Measurements from ENCODE around the gene TMEM134.

TMEM134 gene

DNA sequence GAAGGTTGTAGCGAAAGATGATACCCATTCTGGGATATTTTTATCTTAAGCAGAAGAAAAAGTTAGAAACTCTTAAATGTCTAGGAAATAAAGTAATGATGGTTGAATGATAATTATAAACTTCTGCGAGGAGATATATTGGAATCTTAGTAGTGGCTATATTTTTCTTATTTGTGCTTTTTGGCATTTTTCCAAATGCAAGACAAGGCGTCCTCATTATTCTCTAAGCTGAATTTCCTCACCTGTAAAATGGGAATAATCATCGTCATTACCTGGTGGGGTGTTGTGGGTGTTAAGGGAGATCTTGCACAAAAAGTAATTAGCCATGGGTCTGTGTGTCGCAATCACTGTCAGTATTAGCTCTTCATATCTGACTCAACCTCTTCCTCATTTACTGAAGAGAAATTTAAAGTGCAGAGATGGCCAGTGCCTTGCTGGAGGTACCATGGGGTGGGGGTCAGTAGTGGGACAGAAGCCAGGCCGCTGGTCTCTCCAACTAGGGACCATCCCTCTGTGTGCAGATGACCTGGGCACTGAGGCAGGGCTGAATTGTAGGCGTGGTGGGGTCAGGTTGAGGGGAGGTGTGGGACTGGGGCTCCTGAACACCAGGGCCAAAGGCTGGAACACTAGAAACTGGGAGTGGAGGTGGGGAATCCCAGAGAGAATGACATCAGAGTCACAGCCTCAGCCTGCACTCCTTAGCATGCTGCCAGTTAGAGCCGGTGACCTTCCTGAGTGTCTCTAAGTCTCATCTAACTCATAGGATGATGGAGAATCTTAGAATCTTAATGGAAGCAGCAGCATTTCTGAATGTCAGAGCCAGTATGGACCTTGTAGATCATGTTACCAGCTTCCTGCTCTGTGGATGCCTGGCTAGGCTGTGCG, 32.0 kb upstream of the TMEM134 start:
- in situ Hi-C loops (cut with HindIII; ENCODE audit: low sequenced_read_pairs): no loop called here

DNA sequence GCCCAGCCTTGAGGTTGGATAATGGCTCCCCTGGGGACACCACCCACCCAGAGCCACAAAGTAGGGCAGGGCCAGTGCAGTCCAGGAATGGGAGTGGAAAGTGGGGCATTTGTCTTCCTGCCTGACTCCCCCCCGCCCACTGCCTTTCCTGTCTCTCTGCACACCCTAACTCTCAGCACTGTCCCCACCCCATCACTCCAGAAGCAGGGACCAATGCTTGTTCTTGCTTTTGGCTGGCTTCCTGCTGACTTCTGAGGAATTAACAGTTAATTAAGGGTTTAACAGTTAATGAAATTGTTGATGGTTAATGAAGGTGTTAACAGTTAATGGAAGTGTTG, 31.4 kb upstream of the TMEM134 start:
- in situ Hi-C loops (cut with HindIII; ENCODE audit: low sequenced_read_pairs): no loop called here

DNA sequence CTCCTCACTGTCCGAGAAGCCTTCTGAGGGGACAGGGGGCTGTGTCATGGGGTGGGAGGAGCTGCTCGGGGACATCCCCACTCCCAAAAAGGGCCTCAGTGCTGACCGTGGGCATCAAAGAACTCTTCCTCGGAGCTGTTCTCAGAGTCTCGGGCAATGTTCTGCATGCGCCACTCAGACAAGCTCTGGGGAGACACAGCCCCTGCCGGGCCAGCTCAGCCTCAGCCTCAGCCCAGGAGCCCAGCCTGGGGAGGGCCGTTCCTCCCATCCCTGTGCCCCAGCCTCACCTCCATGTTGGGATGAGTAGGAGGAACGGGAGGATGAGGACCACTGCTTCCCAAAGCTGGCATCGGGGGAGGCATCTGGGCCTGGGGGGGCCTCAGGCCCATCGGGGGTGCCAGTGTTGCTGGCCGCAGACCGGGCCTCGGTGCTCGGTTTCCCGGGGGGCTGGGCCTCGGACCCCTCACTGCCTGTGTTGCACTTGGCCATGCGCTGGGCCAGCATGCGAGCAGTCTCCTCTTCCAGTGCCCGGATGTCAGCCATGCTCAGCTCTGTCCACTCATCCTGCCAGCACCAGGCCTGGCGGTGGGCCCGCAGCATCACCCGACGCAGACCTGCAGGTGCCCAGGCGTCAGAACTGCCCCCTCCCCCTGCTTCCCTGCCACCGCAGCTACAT, 30.9 kb upstream of the TMEM134 start:
- in situ Hi-C loops (cut with HindIII; ENCODE audit: low sequenced_read_pairs): no loop called here

DNA sequence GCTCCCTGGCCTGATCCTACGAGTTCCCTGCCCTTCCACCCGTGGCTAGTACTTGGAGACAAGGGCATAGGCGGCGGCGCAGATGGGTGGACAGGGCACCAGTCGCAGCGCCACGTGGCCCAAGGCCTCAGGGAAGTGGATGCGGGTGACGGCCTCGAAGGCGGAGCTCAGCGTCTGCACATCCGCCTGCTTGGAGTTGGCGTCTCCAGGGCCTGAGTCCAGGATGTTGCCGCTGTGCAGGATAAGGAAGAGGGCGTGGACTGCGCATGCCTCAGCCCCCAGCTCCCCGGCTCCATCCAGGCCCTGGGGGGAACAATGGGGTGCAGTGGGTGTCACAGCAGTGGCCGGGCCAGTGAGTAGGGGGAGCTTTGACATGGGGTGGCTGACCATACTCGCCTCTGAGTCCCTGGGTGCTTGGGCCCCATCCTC, 29.5 kb upstream of the TMEM134 start:
- in situ Hi-C loops (cut with HindIII; ENCODE audit: low sequenced_read_pairs): no loop called here

DNA sequence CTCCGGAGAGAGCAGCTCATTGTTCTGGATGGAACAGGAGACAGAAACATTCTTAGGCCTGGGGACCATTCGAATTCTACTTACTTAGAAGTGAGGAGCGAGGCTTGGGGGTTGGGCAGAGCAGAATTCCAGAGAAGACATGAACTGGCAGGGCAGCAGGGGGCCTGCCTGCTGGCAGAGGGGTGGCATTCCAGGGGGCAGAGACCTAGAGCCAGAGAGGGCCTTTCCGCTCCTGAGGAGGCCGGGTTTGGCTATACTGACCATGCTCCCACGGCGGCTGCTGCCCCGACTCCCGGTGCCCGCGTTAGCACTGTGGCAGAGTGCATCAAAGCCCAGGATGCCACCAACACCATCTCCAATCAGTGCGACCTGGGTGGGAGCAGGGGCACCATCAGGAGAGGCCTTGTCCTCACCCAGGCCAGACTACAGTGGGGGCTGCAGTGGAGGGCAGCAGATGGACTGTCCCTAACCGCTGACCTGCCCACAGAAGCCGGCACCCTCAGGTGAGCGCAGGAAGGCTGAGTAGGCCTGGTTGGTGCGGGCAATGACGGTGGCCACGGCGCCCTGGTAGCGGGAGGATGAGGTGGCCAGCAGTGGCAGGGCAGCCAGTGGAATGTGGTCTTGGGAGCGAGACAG, 28.7 kb upstream of the TMEM134 start:
- in situ Hi-C loops (cut with HindIII; ENCODE audit: low sequenced_read_pairs): no loop called here

- in situ Hi-C loops (cut with HindIII; ENCODE audit: low sequenced_read_pairs): no loop called here
Measured at GRCh38 chr11:67496113-67496512, 27.1 kb upstream of the TMEM134 start.

DNA sequence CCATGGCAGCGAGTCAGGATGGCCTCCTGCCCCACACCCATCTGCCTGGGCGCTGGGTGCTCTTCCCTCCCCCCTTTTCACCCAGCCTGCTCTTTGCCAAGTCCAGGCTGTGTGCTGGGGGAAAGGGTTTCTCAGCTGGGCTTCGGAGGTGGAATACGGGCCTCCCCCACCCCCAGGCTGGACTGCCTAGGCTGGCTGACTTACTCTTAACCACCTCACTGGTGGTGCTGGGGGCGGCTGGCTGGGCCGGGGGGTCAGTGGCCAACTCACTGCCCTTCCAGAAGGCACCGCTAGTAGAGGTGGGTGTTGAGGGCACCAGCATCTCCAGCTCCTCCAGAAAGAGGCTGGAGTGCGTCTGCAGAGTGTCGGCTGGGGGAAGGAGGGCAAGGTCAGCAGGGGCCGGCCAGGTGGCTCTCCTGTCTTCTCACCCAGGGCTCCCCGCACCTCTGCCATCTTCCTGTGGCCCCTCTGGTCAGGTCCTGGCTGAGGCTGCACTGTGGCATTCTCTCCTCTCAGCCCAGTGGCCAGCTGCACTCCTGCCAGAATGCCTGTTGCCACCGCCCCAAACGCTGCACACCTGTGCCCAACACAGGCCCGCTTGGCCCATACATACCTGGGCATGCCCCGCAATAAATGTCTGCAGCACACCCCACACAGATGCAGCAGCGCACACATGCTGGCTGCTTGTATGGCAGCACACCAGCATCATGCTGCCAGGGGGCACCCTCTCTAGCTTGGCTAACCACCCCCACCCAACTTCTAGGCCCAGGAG, 26.4 kb upstream of the TMEM134 start:
- in situ Hi-C loops (cut with HindIII; ENCODE audit: low sequenced_read_pairs): no loop called here

DNA sequence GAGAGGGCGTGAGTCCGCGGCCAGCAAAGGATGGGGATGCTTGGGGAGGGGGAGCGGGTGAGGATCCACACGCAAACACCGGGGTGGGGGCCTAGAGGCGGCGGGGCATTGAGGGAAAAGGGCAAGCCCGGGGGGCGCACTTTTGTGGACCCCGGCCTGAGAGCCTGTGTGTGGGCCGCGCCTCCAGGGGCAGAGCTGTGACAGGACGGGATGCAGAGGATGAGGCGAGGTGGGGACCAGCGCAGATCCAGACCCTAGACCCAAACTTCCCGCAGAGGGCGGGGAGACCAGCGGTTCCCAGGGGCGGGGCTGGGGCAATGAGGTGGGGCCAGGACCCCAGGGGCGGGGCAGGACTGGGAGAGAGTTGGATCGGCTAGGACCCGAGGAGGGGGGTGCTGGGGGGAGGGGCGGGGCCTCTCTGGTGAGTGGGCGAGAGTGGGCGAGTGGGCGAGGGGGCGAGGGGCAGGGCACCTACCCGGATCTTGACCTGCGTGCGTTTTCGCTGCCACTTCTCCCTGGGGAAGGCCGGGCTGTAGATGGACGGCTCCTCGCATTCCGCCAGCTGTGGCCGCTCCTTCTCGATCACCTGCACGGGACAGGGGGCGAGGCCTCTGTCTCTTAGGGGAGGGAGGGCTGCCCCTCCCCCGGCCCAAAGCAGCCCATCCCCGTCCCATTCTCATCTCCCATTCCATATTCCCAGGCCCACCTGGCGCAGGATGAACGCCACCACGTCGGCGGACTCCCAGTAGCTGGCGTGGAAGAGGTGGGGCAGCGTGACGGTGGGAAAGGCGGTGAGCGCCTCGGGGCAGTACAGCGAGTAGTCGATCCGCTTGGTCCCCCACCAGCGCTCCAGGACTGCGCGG, 25.6 kb upstream of the TMEM134 start:
- in situ Hi-C loops (cut with HindIII; ENCODE audit: low sequenced_read_pairs): no loop called here

- in situ Hi-C loops (cut with HindIII; ENCODE audit: low sequenced_read_pairs): no loop called here
Measured at GRCh38 chr11:67493548-67494370, 24.7 kb upstream of the TMEM134 start.

GRCh38 chr11:67492801-67493547, 23.9 kb upstream of the TMEM134 start:
- in situ Hi-C loops (cut with HindIII; ENCODE audit: low sequenced_read_pairs): no loop called here

DNA sequence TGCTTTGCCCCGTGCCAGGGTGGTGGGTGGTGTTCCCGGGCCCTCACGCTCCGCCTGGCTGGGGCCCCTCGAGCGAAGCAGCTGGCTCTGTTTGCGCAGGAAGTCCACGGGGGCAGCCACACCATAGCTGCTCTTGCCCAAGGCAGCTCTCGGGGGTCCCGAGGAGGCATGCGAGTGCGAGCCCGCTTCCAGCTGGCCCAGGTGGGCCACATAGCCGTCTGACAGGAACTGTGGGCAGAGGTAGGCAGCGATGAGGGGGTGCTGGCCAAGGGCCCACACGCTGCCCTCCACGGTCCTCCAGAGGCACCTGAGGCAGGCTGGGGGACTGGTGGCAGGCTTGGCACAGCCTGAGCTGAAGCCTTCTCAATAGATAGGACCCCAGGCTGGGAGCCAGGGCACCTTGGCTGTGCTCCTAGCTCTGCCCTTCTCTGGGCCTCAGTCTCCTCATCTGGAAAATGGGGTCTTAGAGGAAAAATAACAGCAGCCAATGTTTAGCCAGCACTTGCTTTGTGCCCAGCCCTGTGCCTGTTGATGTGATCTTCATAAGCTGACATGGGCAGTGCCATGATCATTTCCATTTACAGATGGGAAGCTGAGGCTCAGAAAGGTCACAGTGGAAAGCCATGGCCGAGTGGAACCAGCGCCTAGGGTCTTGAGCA, 23.1 kb upstream of the TMEM134 start:
- in situ Hi-C loops (cut with HindIII; ENCODE audit: low sequenced_read_pairs): no loop called here

GRCh38 chr11:67491276-67492068, 22.4 kb upstream of the TMEM134 start:
- in situ Hi-C loops (cut with HindIII; ENCODE audit: low sequenced_read_pairs): no loop called here

- in situ Hi-C loops (cut with HindIII; ENCODE audit: low sequenced_read_pairs): no loop called here
Measured at GRCh38 chr11:67490727-67491065, 21.6 kb upstream of the TMEM134 start.

- in situ Hi-C loops (cut with HindIII; ENCODE audit: low sequenced_read_pairs): no loop called here
Measured at GRCh38 chr11:67489885-67490726, 21.1 kb upstream of the TMEM134 start.

DNA sequence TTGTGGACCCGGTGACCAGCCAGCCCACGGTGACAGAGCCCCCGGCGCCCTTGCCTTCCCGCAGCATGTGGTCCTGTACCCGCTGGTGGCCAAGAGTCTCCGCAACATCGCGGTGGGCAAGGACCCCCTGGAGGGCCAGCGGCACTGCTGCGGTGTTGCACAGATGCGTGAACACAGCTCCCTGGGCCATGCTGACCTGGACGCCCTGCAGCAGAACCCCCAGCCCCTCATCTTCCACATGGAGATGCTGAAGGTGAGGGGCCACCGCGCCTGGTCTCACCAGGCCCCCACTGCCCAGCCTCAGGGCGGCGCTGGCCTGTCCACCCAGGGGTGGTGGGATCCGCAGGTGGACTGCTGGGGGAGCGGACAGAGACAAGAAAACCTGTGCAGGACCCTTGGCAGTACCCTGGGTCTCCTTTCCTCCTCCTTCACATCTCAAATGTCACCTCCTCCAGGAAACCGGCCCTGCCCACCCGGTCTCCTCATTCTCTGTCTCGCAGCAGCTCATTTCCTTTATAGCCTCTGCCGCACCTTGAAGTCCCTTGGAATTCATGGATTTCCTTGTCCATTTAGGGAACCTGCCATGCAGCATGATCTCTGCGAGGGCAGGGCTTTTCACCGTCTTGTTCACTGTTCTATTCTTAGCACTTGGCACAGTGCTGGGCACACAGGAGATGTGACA, 20.3 kb upstream of the TMEM134 start:
- in situ Hi-C loops (cut with HindIII; ENCODE audit: low sequenced_read_pairs): no loop called here
